ENCODE data around the gene NOS1AP. TPM values are rescaled to one million over a fixed set of nuclear protein-coding genes. Genes with fewer than 3 reads are reported as not detected.
A peak's percentile ranks its signal among the peaks of the same experiment; 100 is the strongest.

Gene NOS1AP
- polyA plus RNA-seq, 1 donor = 2.7 TPM

DNA sequence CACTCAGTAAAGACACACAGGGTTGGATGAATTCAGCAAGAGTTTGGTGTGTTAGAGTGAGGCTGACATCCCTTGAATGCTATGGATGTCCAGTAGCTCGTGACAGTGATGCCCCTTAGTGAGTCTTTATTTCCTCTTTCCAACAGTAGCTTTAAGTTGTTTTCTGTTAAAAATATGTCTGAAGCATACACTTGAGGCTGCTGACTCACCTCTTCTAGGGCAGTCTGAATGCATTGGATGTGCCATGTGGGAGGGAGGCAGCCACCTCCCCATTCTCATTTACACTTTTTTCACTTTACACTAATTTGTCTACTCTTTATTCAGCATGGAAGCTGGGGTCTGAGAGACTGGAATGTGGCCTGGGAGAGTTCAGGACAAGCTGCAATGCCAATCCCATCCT is 17.6 kb downstream of the NOS1AP start:
- H3K27me3 ChIP-seq (ENCODE audit: control insufficient read depth, insufficient read depth, low read length) = no peaks in the 10 kb centered on the region
- no peaks in the 10 kb centered on the region for H3K9me3 ChIP-seq (ENCODE audit: control insufficient read depth, low read depth, low read length)
- H3K27ac ChIP-seq (ENCODE audit: low read length) = no peak overlapping the region
- WGBS (ENCODE audit: insufficient coverage, low lambda C conversion rate) = no CpG with 5 or more reads among the region's 1 CpG
- H3K4me3 ChIP-seq (ENCODE audit: low read length) = no peak overlapping the region
- H3K36me3 ChIP-seq (ENCODE audit: control insufficient read depth, insufficient read depth, low read length) = no peaks in the 10 kb centered on the region
- no peaks in the 10 kb centered on the region for H3K4me1 ChIP-seq (ENCODE audit: control insufficient read depth, insufficient read depth, low read length)
- no peak for DNase-seq

DNA sequence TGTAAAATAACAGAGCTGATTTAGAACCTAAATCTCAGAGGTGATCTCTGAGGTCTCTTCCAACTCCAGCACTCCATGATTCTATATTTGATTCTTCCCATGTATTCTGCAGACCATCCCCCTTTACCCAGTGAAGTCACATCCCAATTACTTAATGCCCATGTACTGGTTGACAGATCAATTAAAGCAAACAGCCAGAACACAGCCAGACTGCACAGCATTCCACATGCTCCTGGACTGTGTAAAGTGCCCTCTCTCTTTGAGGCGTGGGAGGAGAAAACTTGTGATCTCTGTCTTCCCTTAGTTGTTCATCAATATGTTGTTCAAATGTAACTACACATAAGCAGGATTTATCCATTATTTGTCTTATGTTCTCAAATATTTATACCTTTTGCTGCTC is 18.1 kb downstream of the NOS1AP start:
- no CpG with 5 or more reads among the region's 1 CpG for WGBS (ENCODE audit: insufficient coverage, low lambda C conversion rate)
- H3K4me3 ChIP-seq (ENCODE audit: low read length) = no peak overlapping the region
- no peak for DNase-seq
- no peaks in the 10 kb centered on the region for H3K9me3 ChIP-seq (ENCODE audit: control insufficient read depth, low read depth, low read length)
- no peaks in the 10 kb centered on the region for H3K27me3 ChIP-seq (ENCODE audit: control insufficient read depth, insufficient read depth, low read length)
- H3K4me1 ChIP-seq (ENCODE audit: control insufficient read depth, insufficient read depth, low read length) = no peaks in the 10 kb centered on the region
- no peak overlapping the region for H3K27ac ChIP-seq (ENCODE audit: low read length)
- H3K36me3 ChIP-seq (ENCODE audit: control insufficient read depth, insufficient read depth, low read length) = no peaks in the 10 kb centered on the region

DNA sequence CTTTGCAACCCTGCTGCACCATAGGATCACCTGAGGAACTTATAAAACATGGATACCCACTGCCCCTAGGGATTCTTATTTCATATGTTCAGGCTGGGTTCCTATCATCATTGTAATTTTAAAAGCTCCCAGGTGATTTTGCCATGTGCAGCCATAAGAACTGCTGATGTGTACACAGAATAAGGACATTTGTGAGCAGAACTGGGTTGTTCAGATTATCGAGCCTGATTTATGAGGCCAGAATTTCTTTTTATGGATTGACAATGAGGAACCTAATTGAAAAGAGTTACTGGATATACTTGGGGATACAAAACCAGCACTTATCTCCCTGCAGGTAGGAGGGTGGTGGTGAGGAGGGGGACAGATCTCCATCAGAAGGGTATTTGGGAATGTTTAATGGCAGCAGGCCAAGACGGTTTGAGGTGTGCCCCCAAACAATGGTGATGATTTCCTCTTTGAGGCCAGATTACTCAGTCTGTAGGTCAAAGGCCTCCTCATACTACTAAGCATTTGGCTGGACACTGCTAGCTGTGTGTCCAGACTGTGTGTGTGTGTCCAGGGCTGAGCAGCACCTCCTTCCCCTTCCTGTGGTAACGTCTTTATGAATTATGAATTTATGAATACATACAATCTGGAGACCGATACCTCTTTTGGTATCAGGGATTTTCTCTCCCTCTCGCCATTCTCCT is 18.9 kb downstream of the NOS1AP start:
- Histone ChIP-seq H3K36me3 (ENCODE audit: control insufficient read depth, insufficient read depth, low read length) (no peaks in the 10 kb centered on the region), H3K4me1 (ENCODE audit: control insufficient read depth, insufficient read depth, low read length) (no peaks in the 10 kb centered on the region), H3K27me3 (ENCODE audit: control insufficient read depth, insufficient read depth, low read length) (no peaks in the 10 kb centered on the region), H3K4me3 (ENCODE audit: low read length) (no peak overlapping the region), H3K9me3 (ENCODE audit: control insufficient read depth, low read depth, low read length) (no peaks in the 10 kb centered on the region), H3K27ac (ENCODE audit: low read length) (no peak overlapping the region)
- no peak for DNase-seq
- WGBS (ENCODE audit: insufficient coverage, low lambda C conversion rate) = 100% methylated on average over 1 of the region's 5 CpGs

DNA sequence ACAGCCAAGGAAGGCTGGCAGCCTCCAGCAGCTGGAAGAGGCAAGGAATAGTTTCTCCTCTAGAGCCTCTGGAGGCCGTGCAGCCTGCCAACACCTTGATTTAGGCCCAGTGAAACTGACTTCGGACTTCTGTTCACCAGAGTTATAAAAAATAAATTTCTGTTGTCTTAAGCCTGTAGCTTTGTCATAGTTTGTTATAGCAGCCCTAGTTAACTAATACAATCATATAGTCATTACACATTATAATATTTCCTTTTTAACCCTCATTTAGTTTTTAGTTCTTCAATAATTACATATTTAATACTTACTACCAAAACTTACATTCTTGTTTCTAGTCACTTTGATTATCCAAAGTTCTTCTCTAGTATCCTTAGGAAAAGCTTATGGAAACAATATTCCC is 20.3 kb downstream of the NOS1AP start:
- Histone ChIP-seq H3K27me3 (ENCODE audit: control insufficient read depth, insufficient read depth, low read length) (no peaks in the 10 kb centered on the region), H3K36me3 (ENCODE audit: control insufficient read depth, insufficient read depth, low read length) (no peaks in the 10 kb centered on the region), H3K9me3 (ENCODE audit: control insufficient read depth, low read depth, low read length) (no peaks in the 10 kb centered on the region), H3K4me3 (ENCODE audit: low read length) (no peak overlapping the region), H3K4me1 (ENCODE audit: control insufficient read depth, insufficient read depth, low read length) (no peaks in the 10 kb centered on the region), H3K27ac (ENCODE audit: low read length) (no peak overlapping the region)
- no peak for DNase-seq
- WGBS (ENCODE audit: insufficient coverage, low lambda C conversion rate) = 100% methylated on average over 1 of the region's 2 CpGs

DNA sequence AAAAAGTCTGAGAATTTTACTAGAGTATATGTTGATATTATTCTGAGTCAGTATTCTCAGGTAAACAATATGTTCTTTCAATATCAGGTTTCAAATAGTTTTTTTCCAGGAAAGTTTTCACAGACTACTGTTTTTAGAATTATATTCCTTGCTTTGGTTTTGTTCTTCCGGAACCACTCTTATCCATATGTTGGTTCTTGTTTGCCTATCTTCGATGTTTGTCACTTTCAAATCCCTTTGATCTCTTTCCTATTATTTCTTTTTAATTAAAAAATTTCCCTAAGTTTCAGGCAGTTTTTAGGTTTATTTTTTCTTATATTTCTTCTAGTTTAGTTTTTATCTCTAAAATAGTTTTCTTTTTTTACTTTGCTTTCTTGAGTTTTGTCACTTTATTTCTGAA is 20.9 kb downstream of the NOS1AP start:
- no peaks in the 10 kb centered on the region for H3K9me3 ChIP-seq (ENCODE audit: control insufficient read depth, low read depth, low read length)
- no peaks in the 10 kb centered on the region for H3K27me3 ChIP-seq (ENCODE audit: control insufficient read depth, insufficient read depth, low read length)
- no peak overlapping the region for H3K27ac ChIP-seq (ENCODE audit: low read length)
- H3K36me3 ChIP-seq (ENCODE audit: control insufficient read depth, insufficient read depth, low read length) = no peaks in the 10 kb centered on the region
- no peaks in the 10 kb centered on the region for H3K4me1 ChIP-seq (ENCODE audit: control insufficient read depth, insufficient read depth, low read length)
- no peak overlapping the region for H3K4me3 ChIP-seq (ENCODE audit: low read length)
- DNase-seq = no peak
- WGBS (ENCODE audit: insufficient coverage, low lambda C conversion rate) = 100% methylated on average over 2 of the region's 2 CpGs

DNA sequence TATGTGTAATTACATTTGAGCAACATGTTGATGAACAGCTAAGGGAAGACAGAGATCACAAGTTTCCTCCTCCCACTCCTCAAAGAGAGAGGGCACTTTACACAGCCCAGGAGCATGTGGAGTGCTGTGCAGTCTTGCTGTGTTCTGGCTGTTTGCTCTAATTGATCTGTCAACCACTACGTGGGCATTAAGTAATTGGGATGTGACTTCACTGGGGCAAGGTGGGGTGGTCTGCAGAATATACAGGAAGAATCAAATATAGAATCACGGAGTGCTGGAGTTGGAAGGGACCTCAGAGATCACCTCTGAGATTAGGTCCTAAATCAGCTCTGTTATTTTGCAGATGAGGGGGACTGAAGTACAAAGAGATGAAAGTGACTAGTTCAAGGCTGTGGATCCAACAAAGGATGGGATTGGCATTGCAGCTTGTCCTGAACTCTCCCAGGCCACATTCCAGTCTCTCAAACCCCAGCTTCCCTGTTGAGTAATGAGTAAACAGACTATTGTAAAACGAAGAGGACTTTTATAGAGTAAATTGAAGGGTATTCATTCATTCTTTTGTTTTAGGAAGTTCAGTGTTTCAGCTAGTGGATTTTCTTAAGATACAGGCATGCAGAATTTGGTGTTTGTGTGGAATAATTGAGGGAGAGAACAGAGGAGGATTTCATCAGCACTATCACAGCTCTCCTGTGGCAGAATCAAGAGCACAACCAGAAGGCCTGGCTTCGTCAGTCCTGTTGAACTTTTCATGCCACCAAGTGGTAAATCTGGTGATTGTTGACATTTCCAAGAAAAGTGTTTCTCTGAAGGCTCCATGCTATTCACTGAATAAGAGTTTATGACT is 22.4 kb downstream of the NOS1AP start:
- Histone ChIP-seq H3K27ac (ENCODE audit: low read length) (no peak overlapping the region), H3K4me3 (ENCODE audit: low read length) (no peak overlapping the region), H3K9me3 (ENCODE audit: control insufficient read depth, low read depth, low read length) (no peaks in the 10 kb centered on the region), H3K36me3 (ENCODE audit: control insufficient read depth, insufficient read depth, low read length) (no peaks in the 10 kb centered on the region), H3K4me1 (ENCODE audit: control insufficient read depth, insufficient read depth, low read length) (no peaks in the 10 kb centered on the region), H3K27me3 (ENCODE audit: control insufficient read depth, insufficient read depth, low read length) (no peaks in the 10 kb centered on the region)
- DNase-seq = peak in 1 of 2 donors; percentile 10
- 0% methylated on average over 1 of the region's 4 CpGs for WGBS (ENCODE audit: insufficient coverage, low lambda C conversion rate)

DNA sequence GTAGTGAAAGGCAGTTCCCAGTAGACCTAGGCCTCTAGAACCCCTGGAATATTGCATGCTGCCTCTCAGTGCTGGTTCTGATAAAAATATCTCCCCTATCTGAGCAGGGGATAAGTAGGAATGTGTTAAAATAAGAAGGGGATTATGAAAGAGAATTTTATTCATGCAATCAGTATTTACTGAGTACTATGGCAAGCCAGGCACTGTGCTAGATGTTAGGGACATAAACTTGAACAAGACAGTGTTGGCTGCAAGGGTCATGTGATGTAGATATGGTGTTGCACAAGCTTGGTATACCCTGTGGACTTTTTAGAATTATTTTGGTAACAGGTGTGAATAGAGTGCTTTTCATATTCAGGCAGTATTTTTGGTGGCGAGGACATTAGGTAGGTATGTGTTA is 23.6 kb downstream of the NOS1AP start:
- no CpG with 5 or more reads among the region's 1 CpG for WGBS (ENCODE audit: insufficient coverage, low lambda C conversion rate)

DNA sequence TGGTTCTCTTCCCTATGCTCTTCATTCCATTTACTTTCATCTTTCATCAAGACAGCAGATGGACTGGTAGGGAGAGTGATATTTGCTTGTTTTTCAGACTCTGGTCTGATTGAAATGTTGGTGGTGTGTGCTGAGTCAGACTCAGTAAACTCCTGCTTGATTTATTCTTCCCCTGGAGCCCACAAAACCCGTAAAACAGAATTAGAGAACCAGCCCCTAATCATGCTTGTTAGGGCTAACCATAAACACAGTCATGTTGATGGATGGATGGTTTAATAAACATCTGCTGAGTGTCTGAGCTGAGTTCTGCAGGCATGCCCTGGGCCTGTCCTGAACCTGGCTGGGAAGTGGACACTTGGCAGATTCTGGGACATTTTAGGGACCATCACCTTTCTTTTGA is 24.8 kb downstream of the NOS1AP start:
- no peak for DNase-seq
- H3K27me3 ChIP-seq (ENCODE audit: control insufficient read depth, insufficient read depth, low read length) = no peaks in the 10 kb centered on the region
- WGBS (ENCODE audit: insufficient coverage, low lambda C conversion rate) = no CpG with 5 or more reads among the region's 1 CpG
- H3K9me3 ChIP-seq (ENCODE audit: control insufficient read depth, low read depth, low read length) = no peaks in the 10 kb centered on the region
- no peaks in the 10 kb centered on the region for H3K36me3 ChIP-seq (ENCODE audit: control insufficient read depth, insufficient read depth, low read length)
- H3K27ac ChIP-seq (ENCODE audit: low read length) = no peak overlapping the region
- no peak overlapping the region for H3K4me3 ChIP-seq (ENCODE audit: low read length)
- H3K4me1 ChIP-seq (ENCODE audit: control insufficient read depth, insufficient read depth, low read length) = no peaks in the 10 kb centered on the region

More for the DNA sequence above, 23.6 kb downstream of the NOS1AP start:
- H3K27ac ChIP-seq (ENCODE audit: low read length) = no peak overlapping the region
- no peak overlapping the region for H3K4me3 ChIP-seq (ENCODE audit: low read length)
- no peaks in the 10 kb centered on the region for H3K27me3 ChIP-seq (ENCODE audit: control insufficient read depth, insufficient read depth, low read length)
- H3K9me3 ChIP-seq (ENCODE audit: control insufficient read depth, low read depth, low read length) = no peaks in the 10 kb centered on the region
- no peaks in the 10 kb centered on the region for H3K4me1 ChIP-seq (ENCODE audit: control insufficient read depth, insufficient read depth, low read length)
- H3K36me3 ChIP-seq (ENCODE audit: control insufficient read depth, insufficient read depth, low read length) = no peaks in the 10 kb centered on the region
- no peak for DNase-seq

DNA sequence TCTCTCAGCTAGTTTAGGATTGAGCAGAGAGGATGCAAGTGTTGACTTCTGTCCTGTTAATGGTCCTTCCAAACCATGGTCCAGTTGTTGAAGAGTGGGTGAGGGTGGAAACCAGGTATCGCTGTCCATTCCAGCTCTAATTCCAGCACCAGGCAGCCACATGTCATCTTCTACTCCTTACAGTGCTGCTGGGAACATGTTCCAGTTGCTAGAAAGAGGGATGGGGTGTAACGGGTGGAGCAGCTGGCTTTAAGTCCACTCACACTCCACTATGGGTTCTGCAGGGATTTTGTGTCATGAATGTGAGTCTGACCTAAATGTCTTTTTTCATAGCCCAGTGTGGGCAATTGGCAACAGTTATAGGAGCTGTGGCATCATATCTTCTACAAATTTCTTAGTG is 25.2 kb downstream of the NOS1AP start:
- H3K4me1 ChIP-seq (ENCODE audit: control insufficient read depth, insufficient read depth, low read length) = no peaks in the 10 kb centered on the region

DNA sequence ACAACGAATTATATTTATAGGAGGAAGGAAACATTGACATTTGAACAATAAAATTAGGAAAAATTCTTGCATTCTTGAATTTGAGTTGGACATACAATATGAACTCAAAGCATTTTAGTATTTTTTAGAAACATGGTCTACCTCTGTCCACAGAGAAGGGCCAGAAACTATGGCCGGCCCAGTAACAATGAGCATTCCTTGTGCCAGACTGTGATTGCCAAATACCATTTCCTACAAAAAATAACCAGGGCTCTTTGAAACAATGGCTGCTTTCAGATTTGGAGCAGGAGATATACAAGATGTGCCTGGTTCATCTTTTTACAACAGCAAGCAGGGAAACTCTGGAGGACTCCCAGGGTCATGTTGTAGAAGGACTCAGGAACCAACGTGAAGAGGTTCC is 38.4 kb downstream of the NOS1AP start:
- H3K4me3 ChIP-seq (ENCODE audit: low read length) = no peak overlapping the region
- DNase-seq = no peak
- H3K9me3 ChIP-seq (ENCODE audit: control insufficient read depth, low read depth, low read length) = no peaks in the 10 kb centered on the region
- H3K27me3 ChIP-seq (ENCODE audit: control insufficient read depth, insufficient read depth, low read length) = no peaks in the 10 kb centered on the region
- no peaks in the 10 kb centered on the region for H3K4me1 ChIP-seq (ENCODE audit: control insufficient read depth, insufficient read depth, low read length)
- H3K36me3 ChIP-seq (ENCODE audit: control insufficient read depth, insufficient read depth, low read length) = no peaks in the 10 kb centered on the region
- WGBS (ENCODE audit: insufficient coverage, low lambda C conversion rate) = 100% methylated on average over 1 of the region's 3 CpGs
- no peak overlapping the region for H3K27ac ChIP-seq (ENCODE audit: low read length)

More for the DNA sequence above, 25.2 kb downstream of the NOS1AP start:
- H3K27me3 ChIP-seq (ENCODE audit: control insufficient read depth, insufficient read depth, low read length) = no peaks in the 10 kb centered on the region
- H3K27ac ChIP-seq (ENCODE audit: low read length) = no peak overlapping the region
- H3K36me3 ChIP-seq (ENCODE audit: control insufficient read depth, insufficient read depth, low read length) = no peaks in the 10 kb centered on the region
- H3K9me3 ChIP-seq (ENCODE audit: control insufficient read depth, low read depth, low read length) = no peaks in the 10 kb centered on the region
- DNase-seq = no peak
- no CpG with 5 or more reads among the region's 2 CpGs for WGBS (ENCODE audit: insufficient coverage, low lambda C conversion rate)
- no peak overlapping the region for H3K4me3 ChIP-seq (ENCODE audit: low read length)

DNA sequence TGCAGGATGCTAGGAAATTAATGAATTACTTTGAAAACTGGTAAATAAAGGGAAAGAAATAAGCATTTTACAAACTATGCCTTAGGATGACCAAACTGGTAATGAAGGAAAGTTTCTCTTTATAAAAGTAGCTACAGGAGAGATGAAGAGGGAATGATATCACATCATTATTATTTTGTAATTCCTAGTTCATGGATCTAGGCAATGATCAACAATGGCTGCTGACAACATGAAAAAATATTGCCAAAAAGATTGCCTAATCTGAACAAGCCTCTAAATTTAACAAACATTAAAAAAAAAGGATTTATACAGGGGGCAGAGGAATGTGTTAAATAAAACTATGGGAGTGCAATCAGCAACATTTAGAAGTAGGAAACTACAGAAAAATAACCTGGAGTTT is 38.9 kb downstream of the NOS1AP start:
- H3K27me3 ChIP-seq (ENCODE audit: control insufficient read depth, insufficient read depth, low read length) = no peaks in the 10 kb centered on the region

More for the DNA sequence above, 38.9 kb downstream of the NOS1AP start:
- Histone ChIP-seq H3K9me3 (ENCODE audit: control insufficient read depth, low read depth, low read length) (no peaks in the 10 kb centered on the region), H3K4me1 (ENCODE audit: control insufficient read depth, insufficient read depth, low read length) (no peaks in the 10 kb centered on the region), H3K36me3 (ENCODE audit: control insufficient read depth, insufficient read depth, low read length) (no peaks in the 10 kb centered on the region), H3K27ac (ENCODE audit: low read length) (no peak overlapping the region), H3K4me3 (ENCODE audit: low read length) (no peak overlapping the region)
- DNase-seq = no peak
